ENCODE data around the gene PLCXD1.
"Not testable (repeated sequence)": the region's sequence is repeated elsewhere in the genome, so short reads cannot be mapped to it uniquely, and the experiment has no call there.

Gene PLCXD1

DNA sequence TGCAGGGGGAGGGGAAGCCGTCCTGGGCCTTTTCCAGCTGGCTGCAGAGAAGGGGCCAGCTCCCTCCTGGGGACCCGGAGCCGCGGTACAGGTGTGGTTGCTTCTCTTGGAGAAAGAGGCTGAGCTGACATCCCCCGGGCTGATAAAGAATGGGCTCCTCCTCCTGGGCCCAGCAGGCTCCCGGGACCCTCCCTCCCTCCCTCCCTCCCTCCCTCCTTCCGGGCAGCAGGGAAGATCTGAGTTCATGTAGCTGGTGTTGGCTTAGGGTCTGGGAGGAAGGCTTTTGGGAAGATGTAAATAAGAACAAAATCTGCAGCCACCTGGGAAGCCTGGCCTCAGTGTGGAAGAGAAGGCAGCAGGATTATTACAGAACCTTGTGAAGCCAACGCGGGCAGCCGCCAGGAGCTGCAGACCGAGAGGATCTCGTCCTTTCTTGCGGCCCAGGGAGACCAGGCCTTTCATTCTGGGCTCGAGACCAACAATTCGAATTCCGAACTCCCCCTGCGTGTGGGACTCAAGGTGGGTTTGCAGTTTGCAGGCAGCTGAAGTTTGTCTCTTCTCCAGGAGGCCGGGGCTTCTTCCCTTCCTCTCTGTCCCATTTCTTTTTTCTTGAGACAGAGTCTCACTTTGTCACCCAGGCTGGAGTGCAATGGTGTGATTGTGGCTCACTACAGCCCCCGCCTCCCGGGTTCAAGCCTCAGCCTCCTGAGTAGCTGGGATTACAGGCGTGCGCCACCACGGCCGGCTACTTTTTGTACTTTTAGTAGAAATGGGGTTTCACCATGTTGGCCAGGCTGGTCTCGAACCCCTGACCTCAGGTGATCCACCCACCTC lies at the start of gene PLCXD1:
PLCXD1 (plus strand) TSS at position 216 of the 834 bp plus-strand sequence. CDS start 2,807 bp downstream, outside the sequence.
- Mint-ChIP-seq H3K9me3 (no peaks in the 10 kb centered on the region), H3K4me3 (peak within 1 kb of the TSS; percentile 88), H3K36me3 (ENCODE audit: low read depth) (peaks cover 30% of the 10 kb centered on the region), H3K27me3 (ENCODE audit: low read depth, poor library complexity) (peaks cover 19% of the 10 kb centered on the region), H3K4me1 (peaks cover 40% of the 10 kb centered on the region), H3K27ac (peak within 1 kb of the TSS; percentile 71)
- peak; percentile 71 for DNase-seq
- no peak for TF ChIP-seq CTCF (IDR thresholded peaks at IDR 0.05)

DNA sequence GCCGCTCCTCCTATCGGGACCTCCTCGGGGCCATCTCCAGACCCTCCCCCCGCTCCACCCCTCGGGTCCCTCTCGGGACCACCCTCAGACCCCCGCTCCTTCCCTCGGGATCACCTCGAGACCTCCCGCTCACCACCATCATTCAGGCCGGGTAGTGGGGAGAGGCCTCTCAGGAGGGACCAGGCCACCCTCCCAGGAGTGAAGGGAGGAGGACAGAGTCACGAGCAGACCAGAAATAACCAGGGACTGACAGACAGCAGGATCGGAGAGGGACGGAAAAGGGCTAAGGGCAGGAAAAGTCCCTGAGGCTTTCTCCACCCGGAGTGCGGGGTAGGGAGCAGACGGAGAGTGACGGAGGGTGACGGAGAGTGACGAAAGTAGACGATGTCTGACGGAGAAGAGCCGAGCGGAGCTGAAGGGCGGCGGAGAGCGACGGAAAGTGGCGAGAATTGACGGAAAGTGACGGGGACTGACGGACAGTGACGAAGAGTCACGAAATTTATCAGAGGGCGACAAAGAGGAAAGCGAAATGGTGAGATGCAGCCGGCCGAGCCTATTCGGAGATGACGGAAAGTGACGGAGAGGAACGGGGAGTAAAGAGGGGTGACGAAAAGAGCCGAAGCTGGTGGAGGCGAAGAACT lies 49.4 kb upstream of the PLCXD1 start:
- DNase-seq; H3K9me3 Mint-ChIP-seq; H3K4me3 Mint-ChIP-seq; H3K27ac Mint-ChIP-seq; H3K36me3 Mint-ChIP-seq (ENCODE audit: low read depth); H3K4me1 Mint-ChIP-seq; H3K27me3 Mint-ChIP-seq (ENCODE audit: low read depth, poor library complexity): not testable (repeated sequence)

DNA sequence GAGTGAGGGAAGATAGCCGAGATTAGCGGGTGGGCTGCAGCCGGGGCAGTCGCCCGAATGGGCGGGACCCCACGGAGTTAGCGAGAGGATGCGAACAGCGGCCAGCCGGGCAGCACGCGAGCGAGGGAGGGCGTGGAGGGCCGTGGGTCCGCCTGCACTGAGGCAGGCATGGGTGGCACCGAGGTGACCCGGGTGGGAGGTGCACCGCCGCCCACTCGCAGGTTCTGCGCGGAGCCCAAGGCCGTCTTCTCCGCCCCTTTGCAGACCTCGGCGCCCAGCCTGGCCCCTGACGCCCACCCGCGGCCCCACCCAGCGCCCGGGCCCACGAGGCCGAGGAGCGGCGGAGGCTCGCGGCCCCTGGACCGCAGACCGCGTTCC lies 48.9 kb upstream of the PLCXD1 start:
- H3K9me3 Mint-ChIP-seq; H3K4me3 Mint-ChIP-seq; DNase-seq; H3K36me3 Mint-ChIP-seq (ENCODE audit: low read depth); H3K27me3 Mint-ChIP-seq (ENCODE audit: low read depth, poor library complexity); H3K27ac Mint-ChIP-seq; H3K4me1 Mint-ChIP-seq: not testable (repeated sequence)

GRCh38 chrX:236201-236600 lies 45.0 kb upstream of the PLCXD1 start:
- not testable (repeated sequence) for DNase-seq; H3K4me1 Mint-ChIP-seq; H3K27ac Mint-ChIP-seq; H3K9me3 Mint-ChIP-seq; H3K4me3 Mint-ChIP-seq; H3K27me3 Mint-ChIP-seq (ENCODE audit: low read depth, poor library complexity); H3K36me3 Mint-ChIP-seq (ENCODE audit: low read depth)

DNA sequence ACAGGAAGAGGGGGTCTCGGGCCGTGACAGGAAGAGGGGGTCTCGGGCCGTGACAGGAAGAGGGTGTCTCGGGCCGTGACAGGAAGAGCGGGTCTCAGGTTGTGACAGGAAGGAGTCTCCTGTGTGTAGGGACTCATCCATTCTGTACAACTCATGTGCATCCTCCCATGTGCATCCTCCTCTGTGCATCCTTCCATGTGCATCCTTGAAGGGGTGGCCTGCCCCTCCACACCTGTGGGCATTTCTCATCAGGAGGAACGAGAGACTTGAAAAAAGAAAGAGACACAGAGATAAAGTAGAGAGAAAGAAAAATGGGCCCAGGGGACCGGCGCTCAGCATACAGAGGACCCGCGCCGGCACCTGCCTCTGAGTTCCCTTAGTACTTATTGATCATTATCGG lies 30.2 kb upstream of the PLCXD1 start:
- TF ChIP-seq CTCF (IDR thresholded peaks at IDR 0.05) = no peak
- Mint-ChIP-seq H3K27me3 (ENCODE audit: low read depth, poor library complexity) (peaks cover 11% of the 10 kb centered on the region), H3K4me1 (peaks cover 8% of the 10 kb centered on the region), H3K9me3 (peaks cover 22% of the 10 kb centered on the region), H3K4me3 (no peak overlapping the region), H3K36me3 (ENCODE audit: low read depth) (no peaks in the 10 kb centered on the region), H3K27ac (peak overlapping the region; percentile 85)
- no peak for DNase-seq

GRCh38 chrX:251396-252243 lies 29.6 kb upstream of the PLCXD1 start:
- Mint-ChIP-seq H3K27ac (peak overlapping the region; percentile 85), H3K9me3 (peaks cover 22% of the 10 kb centered on the region), H3K27me3 (ENCODE audit: low read depth, poor library complexity) (peaks cover 11% of the 10 kb centered on the region)
- not testable (repeated sequence) for H3K36me3 Mint-ChIP-seq (ENCODE audit: low read depth); H3K4me1 Mint-ChIP-seq; H3K4me3 Mint-ChIP-seq; DNase-seq

DNA sequence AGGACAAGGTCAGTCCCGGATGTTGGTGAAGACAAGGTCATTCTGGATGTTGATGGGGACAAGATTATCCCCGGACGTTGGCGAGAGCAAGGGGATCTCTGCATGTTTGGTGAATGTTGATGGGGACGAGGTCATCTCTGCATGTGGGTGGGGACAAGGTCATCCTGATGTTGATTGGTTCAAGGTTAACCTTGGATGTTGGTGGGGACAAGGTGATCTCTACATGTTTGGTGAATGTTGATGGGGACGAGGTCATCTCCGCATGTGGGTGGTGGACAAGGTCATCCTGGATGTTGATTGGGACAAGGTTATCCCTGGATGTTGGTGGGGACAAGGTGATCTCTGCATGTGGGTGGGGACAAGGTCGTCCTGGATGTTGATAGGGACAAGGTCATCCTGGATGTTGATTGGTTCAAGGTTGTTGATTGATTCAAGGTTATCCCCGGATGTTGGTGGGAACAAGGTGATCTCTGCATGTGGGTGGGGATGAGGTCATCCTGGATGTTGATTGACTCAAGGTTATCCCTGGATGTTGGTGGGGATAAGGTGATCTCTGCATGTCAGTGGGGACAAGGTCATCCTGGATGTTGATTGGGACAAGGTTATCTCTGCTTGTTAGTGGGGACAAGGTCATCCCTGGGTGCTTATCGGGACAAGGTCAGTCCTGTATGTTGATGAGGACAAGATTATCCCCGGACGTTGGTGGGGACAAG lies 28.8 kb upstream of the PLCXD1 start:
- TF ChIP-seq CTCF (IDR thresholded peaks at IDR 0.05) = no peak
- H3K4me3 Mint-ChIP-seq = no peak overlapping the region
- peak overlapping the region; percentile 17 for H3K27ac Mint-ChIP-seq
- peaks cover 22% of the 10 kb centered on the region for H3K9me3 Mint-ChIP-seq
- DNase-seq = no peak
- H3K27me3 Mint-ChIP-seq (ENCODE audit: low read depth, poor library complexity) = peaks cover 11% of the 10 kb centered on the region
- no peaks in the 10 kb centered on the region for H3K36me3 Mint-ChIP-seq (ENCODE audit: low read depth)
- peaks cover 8% of the 10 kb centered on the region for H3K4me1 Mint-ChIP-seq

Measured in nephron progenitor cell (in vitro differentiated cells).